ENCODE data around the gene ATAD2B. TPM values are rescaled to one million over a fixed set of nuclear protein-coding genes. Genes with fewer than 3 reads are reported as not detected.

The ATAD2B gene
- total and polyA plus RNA-seq, 4 donors: 2.3 to 16.2 (median 11.5) TPM

DNA sequence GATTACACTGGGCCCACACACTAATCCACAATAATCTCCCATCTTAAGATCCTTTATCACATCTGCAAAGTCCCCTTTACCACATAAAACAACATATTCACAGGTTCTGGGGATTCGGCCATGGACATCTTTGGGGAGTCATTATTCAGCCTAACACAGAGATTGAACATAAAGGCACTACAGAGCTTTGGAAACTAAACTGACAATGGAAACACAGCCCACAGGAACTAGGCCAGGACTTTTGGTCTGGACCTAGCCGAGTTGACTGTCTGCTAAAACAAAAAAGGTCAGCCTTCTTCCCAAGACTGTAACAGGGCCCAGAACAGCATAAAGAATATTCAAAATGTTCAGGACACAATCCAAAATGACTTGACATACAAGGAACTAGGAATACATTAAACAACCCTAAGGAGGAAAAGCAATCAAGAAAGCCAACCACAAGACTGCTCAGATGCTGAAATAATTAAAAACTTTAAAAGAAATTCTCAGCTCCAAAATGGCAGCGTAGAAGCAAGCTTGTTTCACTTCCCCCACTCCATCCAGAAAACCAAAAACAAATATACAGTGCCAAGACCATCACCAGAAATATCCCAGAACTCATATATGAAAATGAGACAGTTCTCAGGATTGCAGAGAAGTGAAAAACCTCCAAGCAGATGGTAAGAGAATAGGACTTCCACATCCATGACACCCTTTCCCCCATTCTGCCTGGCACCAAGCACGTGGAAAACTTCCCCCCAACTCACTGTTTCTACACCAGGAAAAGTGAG, 207.8 kb downstream of the ATAD2B start:
- WGBS: 94% methylated on average over 4 of the region's 4 CpGs
- H3K9ac ChIP-seq (ENCODE audit: low read depth in 1 of 2, low read length in 2 of 2): no peak overlapping the region

GRCh38 chr2:23713351-23713750, 213.6 kb downstream of the ATAD2B start:
- Histone ChIP-seq H3K36me3 (ENCODE audit: control insufficient read depth in 4 of 4, insufficient read depth in 3 of 4, low read depth in 1 of 4, low read length in 3 of 4) (peaks cover 0 to 2% (median 0%) of the 10 kb centered on the region in 4 donors), H3K4me3 (ENCODE audit: low read depth in 1 of 3, low read length in 3 of 3) (no peak overlapping the region), H3K27ac (ENCODE audit: low read depth in 1 of 2, low read length in 2 of 2) (no peak overlapping the region), H3K9me3 (ENCODE audit: control insufficient read depth in 4 of 4, low read length in 3 of 4) (no peaks in the 10 kb centered on the region), H3K27me3 (ENCODE audit: control insufficient read depth in 4 of 4, insufficient read depth in 4 of 4, low read length in 3 of 4) (no peaks in the 10 kb centered on the region), H3K4me1 (ENCODE audit: control insufficient read depth in 4 of 4, insufficient read depth in 4 of 4, low read length in 3 of 4) (no peaks in the 10 kb centered on the region), H3K9ac (ENCODE audit: low read depth in 1 of 2, low read length in 2 of 2) (no peak overlapping the region)
- TF ChIP-seq, protein P1, sequence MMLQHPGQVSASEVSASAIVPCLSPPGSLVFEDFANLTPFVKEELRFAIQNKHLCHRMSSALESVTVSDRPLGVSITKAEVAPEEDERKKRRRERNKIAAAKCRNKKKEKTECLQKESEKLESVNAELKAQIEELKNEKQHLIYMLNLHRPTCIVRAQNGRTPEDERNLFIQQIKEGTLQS (IDR thresholded peaks at IDR 0.05): no peak
- TF ChIP-seq MAX (IDR thresholded peaks at IDR 0.05) (no peak), TAF1 (conservative IDR thresholded peaks at IDR 0.05) (no peak), HNF4A (conservative IDR thresholded peaks at IDR 0.05) (no peak), RXRA (IDR thresholded peaks at IDR 0.05) (no peak), ZBTB33 (IDR thresholded peaks at IDR 0.05) (no peak), RAD21 (IDR thresholded peaks at IDR 0.05) (no peak), HNF4G (IDR thresholded peaks at IDR 0.05) (no peak), EGR1 (IDR thresholded peaks at IDR 0.05; ENCODE audit: low read depth in 2 of 2) (no peak), NR2F2 (IDR thresholded peaks at IDR 0.05) (no peak), YY1 (IDR thresholded peaks at IDR 0.05) (no peak)
- DNase-seq (ENCODE audit: low spot score): no peak
- 89% methylated on average over 5 of the region's 5 CpGs for whole genome bisulfite sequencing

More for the DNA sequence above, 207.8 kb downstream of the ATAD2B start:
- no peak for TF ChIP-seq RAD21 (IDR thresholded peaks at IDR 0.05)
- no peak for TF ChIP-seq YY1 (IDR thresholded peaks at IDR 0.05)
- TF ChIP-seq RXRA (IDR thresholded peaks at IDR 0.05): no peak
- TF ChIP-seq TAF1 (conservative IDR thresholded peaks at IDR 0.05): no peak
- TF ChIP-seq GABPA (IDR thresholded peaks at IDR 0.05 in 1 of 2, conservative IDR thresholded peaks at IDR 0.05 in 1 of 2): no peak
- TF ChIP-seq NR2F2 (IDR thresholded peaks at IDR 0.05): no peak
- TF ChIP-seq SP1 (IDR thresholded peaks at IDR 0.05): no peak
- TF ChIP-seq FOXA1 (IDR thresholded peaks at IDR 0.05): no peak
- TF ChIP-seq REST (IDR thresholded peaks at IDR 0.05): no peak
- no peak for TF ChIP-seq FOXA2 (IDR thresholded peaks at IDR 0.05)
- TF ChIP-seq HNF4A (conservative IDR thresholded peaks at IDR 0.05): no peak
- TF ChIP-seq, protein P2, sequence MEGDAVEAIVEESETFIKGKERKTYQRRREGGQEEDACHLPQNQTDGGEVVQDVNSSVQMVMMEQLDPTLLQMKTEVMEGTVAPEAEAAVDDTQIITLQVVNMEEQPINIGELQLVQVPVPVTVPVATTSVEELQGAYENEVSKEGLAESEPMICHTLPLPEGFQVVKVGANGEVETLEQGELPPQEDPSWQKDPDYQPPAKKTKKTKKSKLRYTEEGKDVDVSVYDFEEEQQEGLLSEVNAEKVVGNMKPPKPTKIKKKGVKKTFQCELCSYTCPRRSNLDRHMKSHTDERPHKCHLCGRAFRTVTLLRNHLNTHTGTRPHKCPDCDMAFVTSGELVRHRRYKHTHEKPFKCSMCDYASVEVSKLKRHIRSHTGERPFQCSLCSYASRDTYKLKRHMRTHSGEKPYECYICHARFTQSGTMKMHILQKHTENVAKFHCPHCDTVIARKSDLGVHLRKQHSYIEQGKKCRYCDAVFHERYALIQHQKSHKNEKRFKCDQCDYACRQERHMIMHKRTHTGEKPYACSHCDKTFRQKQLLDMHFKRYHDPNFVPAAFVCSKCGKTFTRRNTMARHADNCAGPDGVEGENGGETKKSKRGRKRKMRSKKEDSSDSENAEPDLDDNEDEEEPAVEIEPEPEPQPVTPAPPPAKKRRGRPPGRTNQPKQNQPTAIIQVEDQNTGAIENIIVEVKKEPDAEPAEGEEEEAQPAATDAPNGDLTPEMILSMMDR (IDR thresholded peaks at IDR 0.05; ENCODE audit: low read depth, low read length, missing input control): no peak
- Histone ChIP-seq H3K27ac (ENCODE audit: low read depth in 1 of 2, low read length in 2 of 2) (no peak overlapping the region), H3K36me3 (ENCODE audit: control insufficient read depth in 4 of 4, insufficient read depth in 3 of 4, low read depth in 1 of 4, low read length in 3 of 4) (peaks cover 0 to 2% (median 0%) of the 10 kb centered on the region in 4 donors), H3K4me1 (ENCODE audit: control insufficient read depth in 4 of 4, insufficient read depth in 4 of 4, low read length in 3 of 4) (no peaks in the 10 kb centered on the region), H3K4me3 (ENCODE audit: low read depth in 1 of 3, low read length in 3 of 3) (no peak overlapping the region), H3K27me3 (ENCODE audit: control insufficient read depth in 4 of 4, insufficient read depth in 4 of 4, low read length in 3 of 4) (no peaks in the 10 kb centered on the region), H3K9me3 (ENCODE audit: control insufficient read depth in 4 of 4, low read length in 3 of 4) (no peaks in the 10 kb centered on the region)
- no peak for DNase-seq (ENCODE audit: low spot score)
